ENCODE data around the gene CTSO.

DNA sequence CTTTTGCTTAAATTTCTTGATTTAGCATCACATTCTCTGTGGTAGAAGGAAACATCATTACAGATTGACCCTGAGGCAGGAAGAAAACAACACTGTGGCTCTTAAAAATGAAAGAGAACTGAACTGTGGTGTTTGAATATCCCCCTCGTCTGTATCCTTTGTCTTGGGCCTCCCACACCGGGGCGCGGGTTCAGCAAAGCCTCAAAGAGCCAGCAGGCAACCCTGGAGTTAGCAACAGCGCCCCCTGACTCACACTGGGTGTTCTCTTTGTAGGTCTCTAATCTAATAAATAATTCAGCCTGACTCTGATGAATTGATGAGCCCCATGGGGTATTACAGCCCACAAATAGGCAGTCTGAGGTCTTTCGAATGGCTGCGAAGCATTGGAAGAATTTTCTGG is 46.1 kb upstream of the CTSO start:
- TF ChIP-seq, protein P1, sequence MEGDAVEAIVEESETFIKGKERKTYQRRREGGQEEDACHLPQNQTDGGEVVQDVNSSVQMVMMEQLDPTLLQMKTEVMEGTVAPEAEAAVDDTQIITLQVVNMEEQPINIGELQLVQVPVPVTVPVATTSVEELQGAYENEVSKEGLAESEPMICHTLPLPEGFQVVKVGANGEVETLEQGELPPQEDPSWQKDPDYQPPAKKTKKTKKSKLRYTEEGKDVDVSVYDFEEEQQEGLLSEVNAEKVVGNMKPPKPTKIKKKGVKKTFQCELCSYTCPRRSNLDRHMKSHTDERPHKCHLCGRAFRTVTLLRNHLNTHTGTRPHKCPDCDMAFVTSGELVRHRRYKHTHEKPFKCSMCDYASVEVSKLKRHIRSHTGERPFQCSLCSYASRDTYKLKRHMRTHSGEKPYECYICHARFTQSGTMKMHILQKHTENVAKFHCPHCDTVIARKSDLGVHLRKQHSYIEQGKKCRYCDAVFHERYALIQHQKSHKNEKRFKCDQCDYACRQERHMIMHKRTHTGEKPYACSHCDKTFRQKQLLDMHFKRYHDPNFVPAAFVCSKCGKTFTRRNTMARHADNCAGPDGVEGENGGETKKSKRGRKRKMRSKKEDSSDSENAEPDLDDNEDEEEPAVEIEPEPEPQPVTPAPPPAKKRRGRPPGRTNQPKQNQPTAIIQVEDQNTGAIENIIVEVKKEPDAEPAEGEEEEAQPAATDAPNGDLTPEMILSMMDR (conservative IDR thresholded peaks at IDR 0.05; ENCODE audit: low read length) = peak; percentile 45
- no peak for TF ChIP-seq EZH2phosphoT487 (IDR thresholded peaks at IDR 0.05; ENCODE audit: borderline replicate concordance)

Measured in Loucy (cell line).